ENCODE data around the gene MATK. TPM values are rescaled to one million over a fixed set of nuclear protein-coding genes. Genes with fewer than 3 reads are reported as not detected.

MATK gene
- total RNA-seq, 1 experiment from 2014 or later = 0.21 TPM

DNA sequence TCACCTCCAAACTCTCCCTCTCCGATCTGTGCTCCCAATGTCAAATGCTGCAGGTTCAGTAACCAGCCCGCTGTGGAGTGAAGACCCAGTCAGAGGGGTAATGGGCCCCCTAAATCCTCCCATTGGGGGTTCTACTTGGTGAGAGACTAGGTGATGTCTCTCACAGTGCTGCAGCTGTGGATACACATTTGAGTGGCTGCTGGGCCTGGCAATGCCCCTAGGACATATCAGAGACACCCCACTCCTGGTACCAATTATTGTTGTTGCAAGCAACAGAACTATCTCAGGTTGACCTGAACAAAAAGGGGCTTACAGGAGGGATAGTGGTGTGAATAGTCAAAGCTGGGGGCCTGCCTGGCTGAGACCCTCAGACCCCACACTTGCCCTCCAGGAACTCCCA, 4.6 kb downstream of the MATK start:
- intact Hi-C loops (cut with micrococcal nuclease; ENCODE audit: unreplicated experiment) = no loop called here
- ATAC-seq = no peak
- H3K4me1 ChIP-seq (ENCODE audit: control insufficient read depth, insufficient read depth, low read length) = no peaks in the 10 kb centered on the region; the same call in 1 of the 2 replicates
- no peaks in the 10 kb centered on the region for H3K27me3 ChIP-seq (ENCODE audit: control insufficient read depth, insufficient read depth, low read length)
- in situ Hi-C loops (cut with HindIII; ENCODE audit: low pct_unique_long_range_greater_than_20kb, low sequenced_read_pairs) = no loop called here
- CTCF ChIA-PET = no interaction called here
- no peaks in the 10 kb centered on the region for H3K36me3 ChIP-seq (ENCODE audit: control insufficient read depth, insufficient read depth, low read length)
- H3K27ac ChIP-seq (ENCODE audit: low read length) = no peak overlapping the region
- POLR2A ChIA-PET = no interaction called here
- no peaks in the 10 kb centered on the region; the same call in 1 of the 2 replicates for H3K9me3 ChIP-seq (ENCODE audit: control insufficient read depth, insufficient read depth, low read depth, low read length)
- TF ChIP-seq POLR2AphosphoS5 (IDR thresholded peaks at IDR 0.05; ENCODE audit: low read depth, low read length) = no peak
- TF ChIP-seq TCF7L2 (IDR thresholded peaks at IDR 0.05; ENCODE audit: low read depth, low read length) = no peak
- TF ChIP-seq, protein P1, sequence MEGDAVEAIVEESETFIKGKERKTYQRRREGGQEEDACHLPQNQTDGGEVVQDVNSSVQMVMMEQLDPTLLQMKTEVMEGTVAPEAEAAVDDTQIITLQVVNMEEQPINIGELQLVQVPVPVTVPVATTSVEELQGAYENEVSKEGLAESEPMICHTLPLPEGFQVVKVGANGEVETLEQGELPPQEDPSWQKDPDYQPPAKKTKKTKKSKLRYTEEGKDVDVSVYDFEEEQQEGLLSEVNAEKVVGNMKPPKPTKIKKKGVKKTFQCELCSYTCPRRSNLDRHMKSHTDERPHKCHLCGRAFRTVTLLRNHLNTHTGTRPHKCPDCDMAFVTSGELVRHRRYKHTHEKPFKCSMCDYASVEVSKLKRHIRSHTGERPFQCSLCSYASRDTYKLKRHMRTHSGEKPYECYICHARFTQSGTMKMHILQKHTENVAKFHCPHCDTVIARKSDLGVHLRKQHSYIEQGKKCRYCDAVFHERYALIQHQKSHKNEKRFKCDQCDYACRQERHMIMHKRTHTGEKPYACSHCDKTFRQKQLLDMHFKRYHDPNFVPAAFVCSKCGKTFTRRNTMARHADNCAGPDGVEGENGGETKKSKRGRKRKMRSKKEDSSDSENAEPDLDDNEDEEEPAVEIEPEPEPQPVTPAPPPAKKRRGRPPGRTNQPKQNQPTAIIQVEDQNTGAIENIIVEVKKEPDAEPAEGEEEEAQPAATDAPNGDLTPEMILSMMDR (IDR thresholded peaks at IDR 0.05) = no peak
- no peak for TF ChIP-seq SIN3A (IDR thresholded peaks at IDR 0.05; ENCODE audit: borderline replicate concordance, insufficient read depth, low read depth, low read length)
- TF ChIP-seq, protein P2, sequence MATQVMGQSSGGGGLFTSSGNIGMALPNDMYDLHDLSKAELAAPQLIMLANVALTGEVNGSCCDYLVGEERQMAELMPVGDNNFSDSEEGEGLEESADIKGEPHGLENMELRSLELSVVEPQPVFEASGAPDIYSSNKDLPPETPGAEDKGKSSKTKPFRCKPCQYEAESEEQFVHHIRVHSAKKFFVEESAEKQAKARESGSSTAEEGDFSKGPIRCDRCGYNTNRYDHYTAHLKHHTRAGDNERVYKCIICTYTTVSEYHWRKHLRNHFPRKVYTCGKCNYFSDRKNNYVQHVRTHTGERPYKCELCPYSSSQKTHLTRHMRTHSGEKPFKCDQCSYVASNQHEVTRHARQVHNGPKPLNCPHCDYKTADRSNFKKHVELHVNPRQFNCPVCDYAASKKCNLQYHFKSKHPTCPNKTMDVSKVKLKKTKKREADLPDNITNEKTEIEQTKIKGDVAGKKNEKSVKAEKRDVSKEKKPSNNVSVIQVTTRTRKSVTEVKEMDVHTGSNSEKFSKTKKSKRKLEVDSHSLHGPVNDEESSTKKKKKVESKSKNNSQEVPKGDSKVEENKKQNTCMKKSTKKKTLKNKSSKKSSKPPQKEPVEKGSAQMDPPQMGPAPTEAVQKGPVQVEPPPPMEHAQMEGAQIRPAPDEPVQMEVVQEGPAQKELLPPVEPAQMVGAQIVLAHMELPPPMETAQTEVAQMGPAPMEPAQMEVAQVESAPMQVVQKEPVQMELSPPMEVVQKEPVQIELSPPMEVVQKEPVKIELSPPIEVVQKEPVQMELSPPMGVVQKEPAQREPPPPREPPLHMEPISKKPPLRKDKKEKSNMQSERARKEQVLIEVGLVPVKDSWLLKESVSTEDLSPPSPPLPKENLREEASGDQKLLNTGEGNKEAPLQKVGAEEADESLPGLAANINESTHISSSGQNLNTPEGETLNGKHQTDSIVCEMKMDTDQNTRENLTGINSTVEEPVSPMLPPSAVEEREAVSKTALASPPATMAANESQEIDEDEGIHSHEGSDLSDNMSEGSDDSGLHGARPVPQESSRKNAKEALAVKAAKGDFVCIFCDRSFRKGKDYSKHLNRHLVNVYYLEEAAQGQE (IDR thresholded peaks at IDR 0.05; ENCODE audit: insufficient read depth in 1 of 2, low read depth in 2 of 2, low read length in 1 of 2) = no peak
- BruUV-seq (replicated peaks) = no TSS peak
- DNase-seq (ENCODE audit: low read depth, low spot score) = no peak
- no peak overlapping the region for H3K4me3 ChIP-seq (ENCODE audit: low read depth in 2 of 2, low read length in 2 of 2)

DNA sequence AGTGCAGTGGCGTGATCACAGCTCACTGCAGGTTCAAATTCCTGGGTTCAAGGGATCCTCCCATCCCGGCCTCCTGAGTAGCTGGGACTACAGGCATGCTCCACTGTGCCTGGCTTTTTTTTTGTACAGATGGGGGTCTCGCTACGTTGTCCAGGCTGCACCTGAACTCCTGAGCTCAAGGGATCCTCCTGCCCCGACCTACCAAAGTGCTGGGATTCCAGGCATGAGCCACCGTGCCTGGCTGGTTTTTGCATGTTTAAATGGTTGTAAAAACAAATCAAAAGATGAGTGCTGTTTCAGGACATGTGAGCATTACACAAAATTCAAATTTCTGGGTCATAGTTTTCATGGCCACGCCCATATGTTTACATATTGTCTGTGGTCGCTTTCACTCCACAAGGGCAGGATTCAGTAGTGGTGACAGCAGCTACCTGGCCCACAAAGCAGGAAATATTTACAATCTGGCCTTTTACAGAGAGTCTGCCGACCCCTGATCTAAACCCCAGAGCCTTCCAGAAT, 5.3 kb downstream of the MATK start:
- ChIA-PET CTCF (no interaction called here), POLR2A (no interaction called here)
- no peak for DNase-seq (ENCODE audit: low read depth, low spot score)
- no peak for ATAC-seq
- no peaks in the 10 kb centered on the region; the same call in 1 of the 2 replicates for H3K4me1 ChIP-seq (ENCODE audit: control insufficient read depth, insufficient read depth, low read length)
- no peak overlapping the region for H3K4me3 ChIP-seq (ENCODE audit: low read depth in 2 of 2, low read length in 2 of 2)
- no peak overlapping the region for H3K27ac ChIP-seq (ENCODE audit: low read length)
- no TSS peak for BruUV-seq (replicated peaks)
- intact Hi-C loops (cut with micrococcal nuclease; ENCODE audit: unreplicated experiment) (no loop called here), in situ Hi-C loops (cut with HindIII; ENCODE audit: low pct_unique_long_range_greater_than_20kb, low sequenced_read_pairs) (no loop called here)
- TF ChIP-seq POLR2AphosphoS5 (IDR thresholded peaks at IDR 0.05; ENCODE audit: low read depth, low read length) (no peak), SIN3A (IDR thresholded peaks at IDR 0.05; ENCODE audit: borderline replicate concordance, insufficient read depth, low read depth, low read length) (no peak), TCF7L2 (IDR thresholded peaks at IDR 0.05; ENCODE audit: low read depth, low read length) (no peak)
- TF ChIP-seq, protein P1 (IDR thresholded peaks at IDR 0.05) = no peak
- TF ChIP-seq, protein P2 (IDR thresholded peaks at IDR 0.05; ENCODE audit: insufficient read depth in 1 of 2, low read depth in 2 of 2, low read length in 1 of 2) = no peak
- H3K36me3 ChIP-seq (ENCODE audit: control insufficient read depth, insufficient read depth, low read length) = no peaks in the 10 kb centered on the region
- no peaks in the 10 kb centered on the region; the same call in 1 of the 2 replicates for H3K9me3 ChIP-seq (ENCODE audit: control insufficient read depth, insufficient read depth, low read depth, low read length)
- H3K27me3 ChIP-seq (ENCODE audit: control insufficient read depth, insufficient read depth, low read length) = no peaks in the 10 kb centered on the region

Data from Panc1 (cell line).